Sigmoid colon (tissue), 7 donors: ENCODE results near the gene ADGRV1. TPM values are rescaled to one million over a fixed set of nuclear protein-coding genes. Genes with fewer than 3 reads are reported as not detected.
"Not testable (repeated sequence)": the region's sequence is repeated elsewhere in the genome, so short reads cannot be mapped to it uniquely, and the experiment has no call there.

Experiments used
- DNase-seq: peaks from one replicate; pipeline ENCODE4 v3.0.0-alpha.2; 2019
- H3K27ac ChIP-seq, 4 donors: fragments of 200-600 bp; sonication (generic); one replicate each; pipeline ENCODE4 v1.5.1; 2016 to 2019; ENCODE audit warnings: mild to moderate bottlenecking in 1 of 4
- H3K27me3 ChIP-seq, 3 donors: fragments of 200-600 bp; sonication (generic); one replicate each; pipeline ENCODE4 v1.5.1; 2019; ENCODE audit warnings: mild to moderate bottlenecking in 1 of 3
- H3K36me3 ChIP-seq, 4 donors: fragments of 200-600 bp; sonication (generic); one replicate each; pipeline ENCODE4 v1.5.1; 2016 to 2019
- H3K4me1 ChIP-seq, 4 donors: fragments of 200-600 bp; sonication (generic); one replicate each; pipeline ENCODE4 v1.5.1; 2017 to 2019
- H3K4me3 ChIP-seq, 4 donors: fragments of 200-600 bp; sonication (generic); one replicate each; pipeline ENCODE4 v1.5.1; 2017 to 2019; ENCODE audit warnings: mild to moderate bottlenecking in 2 of 4, moderate library complexity in 1 of 4
- H3K9me3 ChIP-seq, 4 donors: fragments of 200-600 bp in 3 of 4; sonication (generic) in 3 of 4; one replicate each; pipeline versions ENCODE4 v1.5.1 to v1.6.1; 2013 to 2019
- CTCF ChIP-seq, 4 experiments: fragments of 450-650 bp in 3 of 4; fragments of 200-600 bp in 1 of 4; IDR thresholded peaks; one replicate each; pipeline ENCODE4 v1.5.1; 2016 to 2019; ENCODE audit warnings: antibody characterized with exemption in 4 of 4, mild to moderate bottlenecking in 3 of 4, moderate library complexity in 2 of 4
- EP300 ChIP-seq, 4 donors: sonication (generic); formaldehyde crosslinking; IDR thresholded peaks; one replicate each; pipeline ENCODE4 v1.6.1; 2017; ENCODE audit warnings: antibody characterized with exemption in 4 of 4
- POLR2A ChIP-seq, 2 donors: fragments of 450-650 bp; IDR thresholded peaks; one replicate each; pipeline ENCODE4 v1.6.1; 2016; ENCODE audit warnings: antibody characterized with exemption in 2 of 2, mild to moderate bottlenecking in 2 of 2, moderate library complexity in 2 of 2
- POLR2AphosphoS5 ChIP-seq, 4 donors: sonication (generic); formaldehyde crosslinking; IDR thresholded peaks; one replicate each; pipeline ENCODE4 v1.6.1; 2017; ENCODE audit warnings: antibody characterized with exemption in 4 of 4
- WGBS, 2 donors: extraction: QIAGEN DNeasy Blood & Tissue Kit; methylation state at CpG; one replicate each; pipeline ENCODE4 v1.1.7; 2013; 5-methylcytosine and 5-hydroxymethylcytosine counted together
- intact Hi-C: fragments of 100-400 bp; cut with DNase I; formaldehyde crosslinking; loops from one replicate; pipeline ENCODE4 v1.15.1; 2023
- polyA plus RNA-seq, 3 donors: library from polyadenylated mRNA; stranded (reverse); fragments of 200-250 nt; gene quantifications; one replicate each; pipeline ENCODE4 v1.2.3, GENCODE V29; 2013
- total RNA-seq, 4 donors: library from RNA; depleted of rRNA; stranded (reverse); fragments of >200 nt; gene quantifications; one replicate each; pipeline ENCODE4 v1.1.0, GENCODE V29; 2016
- donor health status: healthy with polysubstance abuse.
- donor health status: Bipolar disorder and iron deficiency.
- donor health status: healthy.

The ADGRV1 gene
- total and polyA plus RNA-seq, 7 donors, result 0.54 to 2.1 (median 0.74) TPM; not detected in 1

GRCh38 chr5:90792725-90793124, 234.1 kb downstream of the ADGRV1 start:
- intact Hi-C loops, result no loop called here
- no peak overlapping the region for H3K27ac ChIP-seq
- no peaks in the 10 kb centered on the region for H3K4me1 ChIP-seq
- no peaks in the 10 kb centered on the region for H3K9me3 ChIP-seq
- no peak overlapping the region for H3K4me3 ChIP-seq
- no peak for DNase-seq
- TF ChIP-seq CTCF (IDR thresholded peaks at IDR 0.05), result no peak
- TF ChIP-seq POLR2A (IDR thresholded peaks at IDR 0.05), result no peak
- TF ChIP-seq EP300 (IDR thresholded peaks at IDR 0.05), result no peak
- no peak for TF ChIP-seq POLR2AphosphoS5 (IDR thresholded peaks at IDR 0.05)
- no peaks in the 10 kb centered on the region for H3K27me3 ChIP-seq
- H3K36me3 ChIP-seq, result no peaks in the 10 kb centered on the region
- 89 to 94% methylated on average over 3 of the region's 3 CpGs for WGBS, 2 donors

GRCh38 chr5:90793183-90793582, 234.6 kb downstream of the ADGRV1 start:
- 81 to 94% methylated on average over 2 of the region's 2 CpGs for WGBS, 2 donors
- no peaks in the 10 kb centered on the region for H3K4me1 ChIP-seq
- H3K27me3 ChIP-seq, result no peaks in the 10 kb centered on the region
- no peak overlapping the region for H3K4me3 ChIP-seq
- no peak for DNase-seq
- TF ChIP-seq EP300 (IDR thresholded peaks at IDR 0.05), result no peak
- no peak for TF ChIP-seq POLR2AphosphoS5 (IDR thresholded peaks at IDR 0.05)
- no peak for TF ChIP-seq POLR2A (IDR thresholded peaks at IDR 0.05)
- no peak for TF ChIP-seq CTCF (IDR thresholded peaks at IDR 0.05)
- no peaks in the 10 kb centered on the region for H3K9me3 ChIP-seq
- H3K27ac ChIP-seq, result no peak overlapping the region
- intact Hi-C loops, result no loop called here
- H3K36me3 ChIP-seq, result no peaks in the 10 kb centered on the region

- 92 to 96% methylated on average over 2 of the region's 2 CpGs for WGBS, 2 donors
- H3K4me3 ChIP-seq, H3K9me3 ChIP-seq, H3K27me3 ChIP-seq, H3K4me1 ChIP-seq, DNase-seq, intact Hi-C loops, H3K27ac ChIP-seq, H3K36me3 ChIP-seq: not testable (repeated sequence)
Measured at GRCh38 chr5:90796919-90797318, 238.3 kb downstream of the ADGRV1 start.

GRCh38 chr5:90800082-90800481, 241.5 kb downstream of the ADGRV1 start:
- H3K27me3 ChIP-seq, H3K27ac ChIP-seq, H3K4me1 ChIP-seq, H3K36me3 ChIP-seq, intact Hi-C loops, H3K4me3 ChIP-seq, H3K9me3 ChIP-seq, DNase-seq: not testable (repeated sequence)
- 96 to 100% methylated on average over 1 of the region's 1 CpG for WGBS, 2 donors

- 86 to 88% methylated on average over 3 of the region's 3 CpGs for WGBS, 2 donors
- H3K9me3 ChIP-seq, H3K4me1 ChIP-seq, H3K36me3 ChIP-seq, intact Hi-C loops, H3K4me3 ChIP-seq, H3K27ac ChIP-seq, DNase-seq, H3K27me3 ChIP-seq: not testable (repeated sequence)
Measured at GRCh38 chr5:90800515-90800914, 241.9 kb downstream of the ADGRV1 start.

- H3K4me3 ChIP-seq, result no peak overlapping the region
- no peaks in the 10 kb centered on the region for H3K36me3 ChIP-seq
- H3K27ac ChIP-seq, result no peak overlapping the region
- 39 to 45% methylated on average over 6 of the region's 6 CpGs for WGBS, 2 donors
- intact Hi-C loops, result no loop called here
- no peak for DNase-seq
- H3K27me3 ChIP-seq, result no peaks in the 10 kb centered on the region
- no peaks in the 10 kb centered on the region for H3K4me1 ChIP-seq
- no peaks in the 10 kb centered on the region for H3K9me3 ChIP-seq
- TF ChIP-seq CTCF (IDR thresholded peaks at IDR 0.05), result peak in 2 of 4 experiments; percentile 13 to 56
- TF ChIP-seq EP300 (IDR thresholded peaks at IDR 0.05), result no peak
- TF ChIP-seq POLR2A (IDR thresholded peaks at IDR 0.05), result no peak
Measured at GRCh38 chr5:90802474-90803317, 244.1 kb downstream of the ADGRV1 start.
